HepG2 (cell line): ENCODE results near the gene ACSL5. TPM values are rescaled to one million over a fixed set of nuclear protein-coding genes. Genes with fewer than 3 reads are reported as not detected.

Experiments used
- AGO2 ChIP-seq: fragments of 200-400 bp; formaldehyde crosslinking; optimal IDR thresholded peaks from 2 replicates; pipeline ENCODE3; 2017; ENCODE audit warnings: mild to moderate bottlenecking, low read depth, low read length, moderate library complexity
- IRX3 ChIP-seq: sonication (generic); formaldehyde crosslinking; IDR thresholded peaks from 2 replicates; pipeline ENCODE4 v1.8.1; 2023; ENCODE audit warnings: mild to moderate bottlenecking, low read depth, missing genetic modification reagents, borderline replicate concordance
- KMT2A ChIP-seq: sonication (generic); formaldehyde crosslinking; IDR thresholded peaks from 2 replicates; pipeline ENCODE4 v1.4.0; 2020; ENCODE audit warnings: missing genetic modification reagents
- MATR3 ChIP-seq: sonication (generic); formaldehyde crosslinking; IDR thresholded peaks from 2 replicates; pipeline ENCODE4 v1.4.0; 2020; ENCODE audit warnings: missing genetic modification reagents
- RBAK ChIP-seq: sonication (generic); formaldehyde crosslinking; IDR thresholded peaks from 2 replicates; pipeline ENCODE4 v1.5.1; 2020; ENCODE audit warnings: mild to moderate bottlenecking, missing genetic modification reagents
- SP140L ChIP-seq: sonication (generic); formaldehyde crosslinking; IDR thresholded peaks from 2 replicates; pipeline ENCODE4 v1.4.0; 2020; ENCODE audit warnings: missing genetic modification reagents, borderline replicate concordance
- ZC3H13 ChIP-seq: sonication (generic); formaldehyde crosslinking; IDR thresholded peaks from 2 replicates; pipeline ENCODE4 v1.8.1; 2023; ENCODE audit warnings: mild to moderate bottlenecking, missing genetic modification reagents, moderate library complexity
- ZFX ChIP-seq: sonication (generic); formaldehyde crosslinking; IDR thresholded peaks from 2 replicates; pipeline ENCODE4 v1.4.0; 2020; ENCODE audit warnings: mild to moderate bottlenecking, low read depth, missing genetic modification reagents, moderate library complexity
- ZNF382 ChIP-seq: sonication (generic); formaldehyde crosslinking; IDR thresholded peaks from 2 replicates; pipeline ENCODE4 v1.5.0; 2020; ENCODE audit warnings: missing genetic modification reagents, mild to moderate bottlenecking, borderline replicate concordance
- ZNF75D ChIP-seq: sonication (generic); formaldehyde crosslinking; IDR thresholded peaks from 2 replicates; pipeline ENCODE4 v1.8.1; 2023; ENCODE audit warnings: missing genetic modification reagents, mild to moderate bottlenecking, borderline replicate concordance
- polyA plus RNA-seq, 8 experiments: library from polyadenylated mRNA; depleted of rRNA in 3 of 8; stranded (reverse) in 7 of 8; unstranded in 1 of 8; fragments of >200 nt; fragmentation: Illumina TruSeq in 4 of 8; extraction: Trizol in 4 of 8; gene quantifications; 2 replicates each; pipeline versions ENCODE4 v1.2.1 to v1.2.3, GENCODE V29; 2011 to 2016; ENCODE audit warnings: low read depth in 4 of 8, missing spikeins in 1 of 8, mixed read lengths in 1 of 8; ENCODE audit not compliant: insufficient read depth in 1 of 8
- total RNA-seq, 5 experiments: library from RNA; depleted of rRNA; stranded (reverse); fragments of >200 nt; fragmentation: Illumina TruSeq; extraction: Trizol; gene quantifications; 2 replicates each; pipeline ENCODE4 v1.2.3, GENCODE V29; 2016; ENCODE audit warnings: low read depth in 1 of 5
- TF ChIP-seq, protein P1 (sequence below): sonication (generic); formaldehyde crosslinking; IDR thresholded peaks from 2 replicates; pipeline ENCODE4 v1.5.0; 2020; ENCODE audit warnings: mild to moderate bottlenecking, missing genetic modification reagents
- TF ChIP-seq, protein P2 (sequence below): sonication (generic); formaldehyde crosslinking; IDR thresholded peaks from 2 replicates; pipeline ENCODE4 v1.5.0; 2020; ENCODE audit warnings: mild to moderate bottlenecking, missing genetic modification reagents, borderline replicate concordance
- TF ChIP-seq, protein P3 (sequence below): sonication (generic); formaldehyde crosslinking; IDR thresholded peaks from 2 replicates; pipeline ENCODE4 v1.4.0; 2020; ENCODE audit warnings: missing genetic modification reagents, borderline replicate concordance

Gene ACSL5
- total and polyA plus RNA-seq, 2 of the 13 experiments (the other 11 are each of a cell fraction or from before 2014, with no cell fraction given) = 56.4 to 82.5 TPM

DNA sequence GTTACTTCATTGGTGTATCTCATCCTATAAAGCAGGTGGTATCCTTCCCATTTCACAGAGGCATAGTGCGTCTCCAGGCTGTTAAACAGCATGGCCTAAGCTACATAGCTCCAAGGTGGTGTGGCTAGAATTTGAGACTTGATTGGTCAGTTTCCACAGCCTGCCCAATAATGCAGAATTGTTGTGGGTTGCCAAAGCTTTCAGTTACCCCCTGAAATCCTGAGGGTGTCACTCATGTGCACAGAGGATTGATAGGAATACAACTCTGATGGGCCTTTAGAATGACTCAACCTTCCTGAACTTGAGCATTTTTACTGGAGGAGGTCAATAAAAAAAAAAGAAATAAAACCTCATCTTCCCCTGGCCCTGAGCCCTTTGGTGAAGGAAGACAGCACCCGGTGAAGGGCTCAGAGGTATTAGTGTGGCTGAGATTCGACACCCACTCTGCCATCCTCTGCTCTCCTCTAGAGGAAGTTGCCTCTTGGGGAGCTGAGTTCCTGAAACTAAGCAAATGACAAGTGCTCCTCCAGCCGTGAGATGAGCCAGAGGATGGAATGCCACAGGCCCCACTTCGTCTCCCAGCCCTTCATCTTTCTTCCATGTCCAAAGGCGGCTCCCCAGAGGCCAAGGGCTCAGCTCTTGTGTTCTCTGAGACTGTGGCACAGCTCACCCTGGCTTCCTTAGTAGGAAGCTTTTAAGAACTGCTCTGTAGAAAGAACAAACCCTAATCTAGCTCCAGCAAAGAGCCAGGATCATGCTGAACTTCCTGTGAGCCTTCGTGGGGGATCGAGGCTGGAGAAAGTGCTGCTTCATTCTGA lies 1.0 kb downstream of the ACSL5 start (continued):
- TF ChIP-seq, protein P1, sequence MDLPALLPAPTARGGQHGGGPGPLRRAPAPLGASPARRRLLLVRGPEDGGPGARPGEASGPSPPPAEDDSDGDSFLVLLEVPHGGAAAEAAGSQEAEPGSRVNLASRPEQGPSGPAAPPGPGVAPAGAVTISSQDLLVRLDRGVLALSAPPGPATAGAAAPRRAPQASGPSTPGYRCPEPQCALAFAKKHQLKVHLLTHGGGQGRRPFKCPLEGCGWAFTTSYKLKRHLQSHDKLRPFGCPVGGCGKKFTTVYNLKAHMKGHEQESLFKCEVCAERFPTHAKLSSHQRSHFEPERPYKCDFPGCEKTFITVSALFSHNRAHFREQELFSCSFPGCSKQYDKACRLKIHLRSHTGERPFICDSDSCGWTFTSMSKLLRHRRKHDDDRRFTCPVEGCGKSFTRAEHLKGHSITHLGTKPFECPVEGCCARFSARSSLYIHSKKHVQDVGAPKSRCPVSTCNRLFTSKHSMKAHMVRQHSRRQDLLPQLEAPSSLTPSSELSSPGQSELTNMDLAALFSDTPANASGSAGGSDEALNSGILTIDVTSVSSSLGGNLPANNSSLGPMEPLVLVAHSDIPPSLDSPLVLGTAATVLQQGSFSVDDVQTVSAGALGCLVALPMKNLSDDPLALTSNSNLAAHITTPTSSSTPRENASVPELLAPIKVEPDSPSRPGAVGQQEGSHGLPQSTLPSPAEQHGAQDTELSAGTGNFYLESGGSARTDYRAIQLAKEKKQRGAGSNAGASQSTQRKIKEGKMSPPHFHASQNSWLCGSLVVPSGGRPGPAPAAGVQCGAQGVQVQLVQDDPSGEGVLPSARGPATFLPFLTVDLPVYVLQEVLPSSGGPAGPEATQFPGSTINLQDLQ (CRISPR knock-in tag) = no peak
- TF ChIP-seq AGO2 = no peak
- no peak for TF ChIP-seq MATR3
- TF ChIP-seq ZNF382 (CRISPR knock-in tag) = no peak
- no peak for TF ChIP-seq ZC3H13 (CRISPR knock-in tag)
- no peak for TF ChIP-seq KMT2A (CRISPR knock-in tag)
- TF ChIP-seq ZFX (CRISPR knock-in tag) = peak; percentile 35
- TF ChIP-seq IRX3 (CRISPR knock-in tag) = no peak
- TF ChIP-seq, protein P2, sequence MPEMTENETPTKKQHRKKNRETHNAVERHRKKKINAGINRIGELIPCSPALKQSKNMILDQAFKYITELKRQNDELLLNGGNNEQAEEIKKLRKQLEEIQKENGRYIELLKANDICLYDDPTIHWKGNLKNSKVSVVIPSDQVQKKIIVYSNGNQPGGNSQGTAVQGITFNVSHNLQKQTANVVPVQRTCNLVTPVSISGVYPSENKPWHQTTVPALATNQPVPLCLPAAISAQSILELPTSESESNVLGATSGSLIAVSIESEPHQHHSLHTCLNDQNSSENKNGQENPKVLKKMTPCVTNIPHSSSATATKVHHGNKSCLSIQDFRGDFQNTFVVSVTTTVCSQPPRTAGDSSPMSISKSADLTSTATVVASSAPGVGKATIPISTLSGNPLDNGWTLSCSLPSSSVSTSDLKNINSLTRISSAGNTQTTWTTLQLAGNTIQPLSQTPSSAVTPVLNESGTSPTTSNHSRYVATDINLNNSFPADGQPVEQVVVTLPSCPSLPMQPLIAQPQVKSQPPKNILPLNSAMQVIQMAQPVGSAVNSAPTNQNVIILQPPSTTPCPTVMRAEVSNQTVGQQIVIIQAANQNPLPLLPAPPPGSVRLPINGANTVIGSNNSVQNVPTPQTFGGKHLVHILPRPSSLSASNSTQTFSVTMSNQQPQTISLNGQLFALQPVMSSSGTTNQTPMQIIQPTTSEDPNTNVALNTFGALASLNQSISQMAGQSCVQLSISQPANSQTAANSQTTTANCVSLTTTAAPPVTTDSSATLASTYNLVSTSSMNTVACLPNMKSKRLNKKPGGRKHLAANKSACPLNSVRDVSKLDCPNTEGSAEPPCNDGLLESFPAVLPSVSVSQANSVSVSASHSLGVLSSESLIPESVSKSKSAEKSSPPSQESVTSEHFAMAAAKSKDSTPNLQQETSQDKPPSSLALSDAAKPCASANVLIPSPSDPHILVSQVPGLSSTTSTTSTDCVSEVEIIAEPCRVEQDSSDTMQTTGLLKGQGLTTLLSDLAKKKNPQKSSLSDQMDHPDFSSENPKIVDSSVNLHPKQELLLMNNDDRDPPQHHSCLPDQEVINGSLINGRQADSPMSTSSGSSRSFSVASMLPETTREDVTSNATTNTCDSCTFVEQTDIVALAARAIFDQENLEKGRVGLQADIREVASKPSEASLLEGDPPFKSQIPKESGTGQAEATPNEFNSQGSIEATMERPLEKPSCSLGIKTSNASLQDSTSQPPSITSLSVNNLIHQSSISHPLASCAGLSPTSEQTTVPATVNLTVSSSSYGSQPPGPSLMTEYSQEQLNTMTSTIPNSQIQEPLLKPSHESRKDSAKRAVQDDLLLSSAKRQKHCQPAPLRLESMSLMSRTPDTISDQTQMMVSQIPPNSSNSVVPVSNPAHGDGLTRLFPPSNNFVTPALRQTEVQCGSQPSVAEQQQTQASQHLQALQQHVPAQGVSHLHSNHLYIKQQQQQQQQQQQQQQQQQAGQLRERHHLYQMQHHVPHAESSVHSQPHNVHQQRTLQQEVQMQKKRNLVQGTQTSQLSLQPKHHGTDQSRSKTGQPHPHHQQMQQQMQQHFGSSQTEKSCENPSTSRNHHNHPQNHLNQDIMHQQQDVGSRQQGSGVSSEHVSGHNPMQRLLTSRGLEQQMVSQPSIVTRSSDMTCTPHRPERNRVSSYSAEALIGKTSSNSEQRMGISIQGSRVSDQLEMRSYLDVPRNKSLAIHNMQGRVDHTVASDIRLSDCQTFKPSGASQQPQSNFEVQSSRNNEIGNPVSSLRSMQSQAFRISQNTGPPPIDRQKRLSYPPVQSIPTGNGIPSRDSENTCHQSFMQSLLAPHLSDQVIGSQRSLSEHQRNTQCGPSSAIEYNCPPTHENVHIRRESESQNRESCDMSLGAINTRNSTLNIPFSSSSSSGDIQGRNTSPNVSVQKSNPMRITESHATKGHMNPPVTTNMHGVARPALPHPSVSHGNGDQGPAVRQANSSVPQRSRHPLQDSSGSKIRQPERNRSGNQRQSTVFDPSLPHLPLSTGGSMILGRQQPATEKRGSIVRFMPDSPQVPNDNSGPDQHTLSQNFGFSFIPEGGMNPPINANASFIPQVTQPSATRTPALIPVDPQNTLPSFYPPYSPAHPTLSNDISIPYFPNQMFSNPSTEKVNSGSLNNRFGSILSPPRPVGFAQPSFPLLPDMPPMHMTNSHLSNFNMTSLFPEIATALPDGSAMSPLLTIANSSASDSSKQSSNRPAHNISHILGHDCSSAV (CRISPR knock-in tag) = no peak
- no peak for TF ChIP-seq ZNF75D (CRISPR knock-in tag)
- TF ChIP-seq RBAK = no peak
- TF ChIP-seq, protein P3, sequence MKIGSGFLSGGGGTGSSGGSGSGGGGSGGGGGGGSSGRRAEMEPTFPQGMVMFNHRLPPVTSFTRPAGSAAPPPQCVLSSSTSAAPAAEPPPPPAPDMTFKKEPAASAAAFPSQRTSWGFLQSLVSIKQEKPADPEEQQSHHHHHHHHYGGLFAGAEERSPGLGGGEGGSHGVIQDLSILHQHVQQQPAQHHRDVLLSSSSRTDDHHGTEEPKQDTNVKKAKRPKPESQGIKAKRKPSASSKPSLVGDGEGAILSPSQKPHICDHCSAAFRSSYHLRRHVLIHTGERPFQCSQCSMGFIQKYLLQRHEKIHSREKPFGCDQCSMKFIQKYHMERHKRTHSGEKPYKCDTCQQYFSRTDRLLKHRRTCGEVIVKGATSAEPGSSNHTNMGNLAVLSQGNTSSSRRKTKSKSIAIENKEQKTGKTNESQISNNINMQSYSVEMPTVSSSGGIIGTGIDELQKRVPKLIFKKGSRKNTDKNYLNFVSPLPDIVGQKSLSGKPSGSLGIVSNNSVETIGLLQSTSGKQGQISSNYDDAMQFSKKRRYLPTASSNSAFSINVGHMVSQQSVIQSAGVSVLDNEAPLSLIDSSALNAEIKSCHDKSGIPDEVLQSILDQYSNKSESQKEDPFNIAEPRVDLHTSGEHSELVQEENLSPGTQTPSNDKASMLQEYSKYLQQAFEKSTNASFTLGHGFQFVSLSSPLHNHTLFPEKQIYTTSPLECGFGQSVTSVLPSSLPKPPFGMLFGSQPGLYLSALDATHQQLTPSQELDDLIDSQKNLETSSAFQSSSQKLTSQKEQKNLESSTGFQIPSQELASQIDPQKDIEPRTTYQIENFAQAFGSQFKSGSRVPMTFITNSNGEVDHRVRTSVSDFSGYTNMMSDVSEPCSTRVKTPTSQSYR (CRISPR knock-in tag) = no peak
- TF ChIP-seq SP140L (CRISPR knock-in tag) = no peak
